Calu3 (cell line): Measurements from ENCODE around the gene WNT7B. TPM values are rescaled to one million over a fixed set of nuclear protein-coding genes. Genes with fewer than 3 reads are reported as not detected.
A peak's percentile ranks its signal among the peaks of the same experiment; 100 is the strongest.

ENCODE experiments used
- BruUV-seq: library from RNA; stranded (reverse); fragments of 400-500 nt; replicated peaks from 2 replicates; lab custom pipeline; 2021; lab: Mats Ljungman, UMichigan
- CTCF ChIA-PET: fragments of 300-600 bp; sonication (Branson Sonifier 250); formaldehyde crosslinking; loops from one replicate; lab custom pipeline; 2022; ENCODE audit warnings: antibody characterized with exemption; lab: Charles Lee
- DNase-seq: peaks from one replicate; pipeline ENCODE4 v3.0.0; 2022
- H3K27ac Mint-ChIP-seq: one replicate; pipeline ENCODE4 v1.8.0; 2022; ENCODE audit warnings: mixed read lengths; ENCODE audit not compliant: unreplicated experiment
- H3K27me3 Mint-ChIP-seq: one replicate; pipeline ENCODE4 v1.8.0; 2022; ENCODE audit warnings: mixed read lengths; ENCODE audit not compliant: unreplicated experiment
- H3K36me3 Mint-ChIP-seq: one replicate; pipeline ENCODE4 v1.8.0; 2022; ENCODE audit warnings: mild to moderate bottlenecking, moderate library complexity, mixed read lengths; ENCODE audit not compliant: insufficient read depth, unreplicated experiment
- H3K4me1 Mint-ChIP-seq: one replicate; pipeline ENCODE4 v1.8.0; 2022; ENCODE audit warnings: mild to moderate bottlenecking, low read depth, mixed read lengths; ENCODE audit not compliant: unreplicated experiment
- H3K4me3 Mint-ChIP-seq: one replicate; pipeline ENCODE4 v1.8.0; 2022; ENCODE audit warnings: mild to moderate bottlenecking, low read depth, moderate library complexity, mixed read lengths; ENCODE audit not compliant: unreplicated experiment
- H3K9me3 Mint-ChIP-seq: one replicate; pipeline ENCODE4 v1.8.0; 2022; ENCODE audit warnings: low read depth, mixed read lengths; ENCODE audit not compliant: unreplicated experiment
- intact Hi-C: fragments of 100-400 bp; cut with micrococcal nuclease; formaldehyde crosslinking; loops from one replicate; pipeline ENCODE4 v1.10.0; 2022; ENCODE audit not compliant: unreplicated experiment
- total RNA-seq: library from RNA; stranded (reverse); gene quantifications from 2 replicates; pipeline ENCODE4 v1.2.3, GENCODE V29; 2022
- TF ChIP-seq, protein P1 (sequence below): fragments of 200-600 bp; IDR thresholded peaks from one replicate; pipeline ENCODE4 v1.8.0; 2022; ENCODE audit warnings: antibody characterized with exemption; ENCODE audit not compliant: unreplicated experiment

WNT7B gene
- total RNA-seq, 1 experiment from 2014 or later, result 100.0 TPM

DNA sequence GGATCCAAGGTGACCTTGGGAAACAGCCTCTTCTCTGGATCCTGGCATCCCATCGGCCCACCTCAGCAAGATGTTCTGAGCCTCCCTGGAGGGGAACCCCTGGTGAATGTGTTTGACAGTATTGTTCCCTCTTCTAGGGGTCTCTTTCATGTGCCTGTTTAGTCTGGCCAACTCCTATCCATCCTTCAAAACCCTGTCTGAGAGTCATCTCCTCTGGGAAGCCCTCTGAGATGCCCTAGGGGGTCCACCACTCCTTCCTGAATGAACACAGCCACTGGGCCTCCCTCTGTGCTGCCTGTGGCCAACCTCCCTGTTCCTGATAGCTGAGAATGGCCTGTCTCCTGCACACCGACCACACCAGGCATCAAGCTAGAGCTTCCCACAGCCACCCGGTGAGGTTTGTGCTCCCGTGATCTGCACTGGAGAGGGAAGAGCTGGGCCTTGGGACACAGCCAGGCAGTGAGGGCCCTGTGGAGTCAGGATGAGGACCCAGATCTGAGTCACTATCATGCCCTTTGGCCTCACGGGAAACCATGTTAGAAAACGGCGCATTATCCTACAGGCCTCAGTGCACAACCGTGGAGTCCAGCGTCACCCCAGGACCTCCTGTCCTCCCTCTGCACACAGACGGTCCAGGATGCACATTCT is 8.8 kb downstream of the WNT7B start:
- Mint-ChIP-seq H3K27me3 (no peaks in the 10 kb centered on the region), H3K4me1 (peaks cover 40% of the 10 kb centered on the region), H3K27ac (peak overlapping the region; percentile 64), H3K4me3 (peak overlapping the region; percentile 42), H3K36me3 (peaks cover 42% of the 10 kb centered on the region), H3K9me3 (no peaks in the 10 kb centered on the region)
- no TSS peak for BruUV-seq
- DNase-seq, result no peak
- TF ChIP-seq, protein P1, sequence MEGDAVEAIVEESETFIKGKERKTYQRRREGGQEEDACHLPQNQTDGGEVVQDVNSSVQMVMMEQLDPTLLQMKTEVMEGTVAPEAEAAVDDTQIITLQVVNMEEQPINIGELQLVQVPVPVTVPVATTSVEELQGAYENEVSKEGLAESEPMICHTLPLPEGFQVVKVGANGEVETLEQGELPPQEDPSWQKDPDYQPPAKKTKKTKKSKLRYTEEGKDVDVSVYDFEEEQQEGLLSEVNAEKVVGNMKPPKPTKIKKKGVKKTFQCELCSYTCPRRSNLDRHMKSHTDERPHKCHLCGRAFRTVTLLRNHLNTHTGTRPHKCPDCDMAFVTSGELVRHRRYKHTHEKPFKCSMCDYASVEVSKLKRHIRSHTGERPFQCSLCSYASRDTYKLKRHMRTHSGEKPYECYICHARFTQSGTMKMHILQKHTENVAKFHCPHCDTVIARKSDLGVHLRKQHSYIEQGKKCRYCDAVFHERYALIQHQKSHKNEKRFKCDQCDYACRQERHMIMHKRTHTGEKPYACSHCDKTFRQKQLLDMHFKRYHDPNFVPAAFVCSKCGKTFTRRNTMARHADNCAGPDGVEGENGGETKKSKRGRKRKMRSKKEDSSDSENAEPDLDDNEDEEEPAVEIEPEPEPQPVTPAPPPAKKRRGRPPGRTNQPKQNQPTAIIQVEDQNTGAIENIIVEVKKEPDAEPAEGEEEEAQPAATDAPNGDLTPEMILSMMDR, result no peak
- CTCF ChIA-PET, result no interaction called here
- intact Hi-C loops, result no loop called here

DNA sequence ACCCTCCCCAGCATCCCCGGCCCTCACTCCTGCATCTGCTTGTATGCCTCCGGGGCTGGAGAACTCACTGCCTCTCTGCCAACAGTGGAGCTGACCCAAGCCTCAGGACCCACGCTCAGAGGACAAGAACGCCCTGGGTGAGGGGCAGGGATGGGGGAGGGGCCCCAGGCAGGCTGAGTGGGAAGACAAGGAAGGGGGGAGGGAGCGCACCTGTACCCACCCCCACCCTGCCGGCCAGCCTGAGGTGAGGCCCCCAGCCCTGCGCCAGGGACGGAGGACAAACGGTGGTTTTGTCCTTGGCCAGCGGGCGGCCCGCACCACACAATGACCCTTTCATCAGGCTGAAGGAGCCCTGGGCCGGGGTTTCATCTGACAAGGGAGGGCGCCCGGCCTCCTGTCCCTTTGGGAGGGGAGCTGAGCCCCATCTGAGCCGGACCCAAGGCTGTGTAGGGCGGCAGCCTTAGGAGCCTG is 10.0 kb downstream of the WNT7B start:
- TF ChIP-seq, protein P1, result no peak
- Mint-ChIP-seq H3K27ac (no peak overlapping the region), H3K36me3 (peaks cover 47% of the 10 kb centered on the region), H3K27me3 (no peaks in the 10 kb centered on the region), H3K4me1 (peaks cover 40% of the 10 kb centered on the region), H3K4me3 (no peak overlapping the region), H3K9me3 (no peaks in the 10 kb centered on the region)
- no TSS peak for BruUV-seq
- CTCF ChIA-PET, result no interaction called here
- intact Hi-C loops, result no loop called here
- no peak for DNase-seq

DNA sequence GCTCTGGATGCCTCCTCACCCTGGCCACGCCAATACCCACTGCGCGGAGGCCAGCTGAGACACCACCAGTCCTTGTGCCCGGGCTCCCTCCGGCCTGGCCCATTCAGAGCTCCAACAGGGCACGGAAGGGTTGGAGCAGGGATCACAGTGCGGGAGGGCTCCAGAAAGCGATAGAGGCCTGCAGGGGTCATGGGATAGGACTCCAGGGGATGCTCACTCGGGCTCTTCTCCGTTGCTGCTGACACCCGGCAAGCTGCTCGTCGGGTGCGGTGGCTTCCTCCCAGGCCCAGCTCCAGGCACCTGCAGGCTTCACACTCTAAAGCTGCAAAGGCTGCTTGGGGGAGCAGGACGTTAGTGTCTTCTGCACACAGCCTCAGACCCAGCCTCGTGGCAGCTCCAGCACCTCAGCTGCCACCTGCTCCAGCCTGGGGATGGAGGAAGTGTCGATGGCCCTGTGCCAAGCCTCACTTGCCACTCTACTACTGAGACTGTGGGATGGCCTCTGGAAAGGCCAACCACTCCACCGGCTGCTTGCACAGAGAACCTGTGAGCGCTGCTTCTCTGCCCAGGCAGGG is 10.6 kb downstream of the WNT7B start:
- intact Hi-C loops, result no loop called here

DNA sequence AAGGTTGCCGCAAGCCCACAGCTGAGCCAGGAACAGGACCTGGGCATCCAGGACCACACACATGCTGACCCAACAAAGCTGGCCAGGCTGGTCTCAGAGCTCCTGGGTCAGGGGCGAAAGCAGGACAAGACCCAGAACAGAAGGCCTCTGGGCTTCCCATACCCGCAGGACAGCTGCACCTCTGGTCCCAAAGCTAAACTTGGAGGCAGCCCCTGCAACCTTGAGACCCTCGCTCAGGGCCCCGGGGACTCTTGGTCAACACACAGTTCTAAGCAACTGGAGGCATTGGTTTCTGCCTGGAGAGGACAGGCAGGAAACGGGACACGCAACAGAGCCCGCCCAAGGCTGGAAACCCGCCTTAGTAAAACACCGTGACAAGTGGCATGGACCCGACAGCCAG is 11.4 kb downstream of the WNT7B start:
- Mint-ChIP-seq H3K4me3 (no peak overlapping the region), H3K27me3 (no peaks in the 10 kb centered on the region), H3K4me1 (peaks cover 40% of the 10 kb centered on the region), H3K36me3 (peaks cover 51% of the 10 kb centered on the region), H3K27ac (no peak overlapping the region), H3K9me3 (no peaks in the 10 kb centered on the region)
- BruUV-seq, result no TSS peak
- CTCF ChIA-PET, result interaction anchor here (0.5 to 1.0 kb wide), 2 partner anchors 13 to 518 kb away, joined by 4 read pairs; no protein-coding TSS in a partner anchor
- no peak for DNase-seq
- TF ChIP-seq, protein P1, result no peak
- intact Hi-C loops, result no loop called here

More for the DNA sequence above, 10.6 kb downstream of the WNT7B start:
- no peaks in the 10 kb centered on the region for H3K9me3 Mint-ChIP-seq
- peaks cover 51% of the 10 kb centered on the region for H3K36me3 Mint-ChIP-seq
- H3K4me3 Mint-ChIP-seq, result no peak overlapping the region
- TF ChIP-seq, protein P1, result no peak
- CTCF ChIA-PET, result interaction anchor here (0.5 to 1.0 kb wide), 2 partner anchors 12 to 517 kb away, joined by 4 read pairs; no protein-coding TSS in a partner anchor
- DNase-seq, result peak; percentile 23
- no peaks in the 10 kb centered on the region for H3K27me3 Mint-ChIP-seq
- no TSS peak for BruUV-seq
- H3K27ac Mint-ChIP-seq, result no peak overlapping the region
- H3K4me1 Mint-ChIP-seq, result peaks cover 40% of the 10 kb centered on the region
